GM21381 (cell line): Measurements from ENCODE around the gene DENND6A.

Source experiments
- ATAC-seq: cut with Tn5 transposase; IDR thresholded peaks from one replicate; pipeline ENCODE4 v1.9.1; 2021; ENCODE audit warnings: mild to moderate bottlenecking, moderate library complexity; ENCODE audit not compliant: unreplicated experiment

DENND6A gene

GRCh38 chr3:57582474-57583168 lies 110.3 kb downstream of the DENND6A start:
- ATAC-seq = no peak

- ATAC-seq = no peak
These were observed 115.1 kb downstream of the DENND6A start for GRCh38 chr3:57577801-57578200.

- no peak for ATAC-seq
These were observed 116.8 kb downstream of the DENND6A start for GRCh38 chr3:57575966-57576626.
